Motor neuron (in vitro differentiated cells): Measurements from ENCODE around the gene C18orf63. TPM values are rescaled to one million over a fixed set of nuclear protein-coding genes. Genes with fewer than 3 reads are reported as not detected.

Experiments used
- total RNA-seq, 8 experiments: library from RNA; unstranded; fragments of 300-600 nt; gene quantifications; 2 replicates each; pipeline versions ENCODE4 v1.2.3 to v1.2.4, GENCODE V29; 2022

The C18orf63 gene
- total RNA-seq, 8 experiments from 2014 or later, result 0.05 to 0.14 TPM; not detected in 6

Other genes starting within 250 kb of the C18orf63 start
- gene FBXO15, start 168.0 kb upstream of the C18orf63 start, total RNA-seq, result 1 to 10 TPM in 6 of 8 experiments, under 1 TPM in 2; 0.36 to 6.0 (median 3.3) TPM
- gene TIMM21, start 167.3 kb upstream of the C18orf63 start, total RNA-seq, result 10 to 100 TPM; 20.2 to 46.1 (median 30.2) TPM
- gene CYB5A, start 23.9 kb upstream of the C18orf63 start, total RNA-seq, result 10 to 100 TPM; 26.4 to 63.6 (median 35.5) TPM
- gene DIPK1C, start 141.5 kb downstream of the C18orf63 start, total RNA-seq, result 1 to 10 TPM in 2 of 8 experiments, under 1 TPM in 5, not detected in 1; 0.09 to 4.3 (median 0.47) TPM
- gene CNDP2, start 180.5 kb downstream of the C18orf63 start, total RNA-seq, result 100 to 1,000 TPM in 3 of 8 experiments, 10 to 100 TPM in 5; 42.5 to 222 (median 75.9) TPM
- gene CNDP1, start 218.7 kb downstream of the C18orf63 start, total RNA-seq, result under 1 TPM in 7 of 8 experiments, not detected in 1; 0.08 to 0.57 (median 0.20) TPM